Adipose tissue (tissue), 3 donors: ENCODE data around the gene HMGB3. TPM values are rescaled to one million over a fixed set of nuclear protein-coding genes. Genes with fewer than 3 reads are reported as not detected.
"Not testable (repeated sequence)": the region's sequence is repeated elsewhere in the genome, so short reads cannot be mapped to it uniquely, and the experiment has no call there.

Experiments
- H3K27ac ChIP-seq: one replicate; pipeline ENCODE4 v1.5.1; 2013; ENCODE audit warnings: low read depth, low read length
- whole genome bisulfite sequencing, 3 donors: extraction: QIAGEN DNeasy Blood & Tissue Kit; methylation state at CpG; one replicate each; pipeline ENCODE4 v1.1.7; 2013; 5-methylcytosine and 5-hydroxymethylcytosine counted together
- polyA plus RNA-seq, 3 donors: library from polyadenylated mRNA; stranded (reverse); fragments of 200-250 nt; gene quantifications; one replicate each; pipeline ENCODE4 v1.2.3, GENCODE V29; 2013
- donor health status: healthy with polysubstance abuse.
- donor health status: Bipolar disorder and iron deficiency.
- donor health status: healthy.

Gene HMGB3
- polyA plus RNA-seq = 1 to 10 TPM; 3.0 to 10.0 (median 8.3) TPM

DNA sequence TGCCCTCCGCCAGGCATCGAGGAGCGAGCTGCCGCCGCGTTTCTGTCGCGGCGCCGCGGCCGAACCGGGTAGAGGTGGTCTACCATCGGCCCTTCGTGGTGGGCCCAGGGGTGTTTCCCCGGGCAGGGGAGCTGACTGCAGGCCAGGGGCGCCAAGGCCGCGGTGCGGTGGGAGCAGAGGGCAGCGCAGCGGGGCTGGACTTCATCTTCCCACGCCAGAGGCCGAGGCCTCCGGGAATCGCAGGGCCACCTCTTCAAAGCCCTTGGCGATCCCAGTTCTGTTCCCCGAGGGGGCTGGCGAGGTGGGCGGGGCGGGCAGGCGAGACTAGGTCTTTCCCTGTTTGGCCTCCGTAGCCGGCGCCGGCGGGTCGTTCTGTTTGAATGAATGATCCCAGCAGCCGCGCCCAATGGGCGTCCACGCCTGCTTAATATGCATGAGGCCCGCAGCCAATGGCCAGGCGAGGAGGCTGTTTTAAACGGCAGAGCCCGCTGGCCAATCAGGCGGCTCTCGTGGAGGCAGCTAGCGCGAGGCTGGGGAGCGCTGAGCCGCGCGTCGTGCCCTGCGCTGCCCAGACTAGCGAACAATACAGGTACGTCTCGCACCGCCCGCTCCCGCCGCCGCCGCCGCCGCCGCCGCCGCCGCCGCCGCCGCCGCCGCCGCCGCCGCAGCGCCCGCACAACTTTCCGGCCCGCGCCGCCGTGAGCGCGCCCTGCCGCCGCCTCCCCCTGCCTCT lies at the start of gene HMGB3:
HMGB3 (plus strand) TSS at position 548 of the 733 bp plus-strand sequence. CDS start 2,265 bp downstream, outside the sequence.
- no peak within 1 kb of the TSS for H3K27ac ChIP-seq

DNA sequence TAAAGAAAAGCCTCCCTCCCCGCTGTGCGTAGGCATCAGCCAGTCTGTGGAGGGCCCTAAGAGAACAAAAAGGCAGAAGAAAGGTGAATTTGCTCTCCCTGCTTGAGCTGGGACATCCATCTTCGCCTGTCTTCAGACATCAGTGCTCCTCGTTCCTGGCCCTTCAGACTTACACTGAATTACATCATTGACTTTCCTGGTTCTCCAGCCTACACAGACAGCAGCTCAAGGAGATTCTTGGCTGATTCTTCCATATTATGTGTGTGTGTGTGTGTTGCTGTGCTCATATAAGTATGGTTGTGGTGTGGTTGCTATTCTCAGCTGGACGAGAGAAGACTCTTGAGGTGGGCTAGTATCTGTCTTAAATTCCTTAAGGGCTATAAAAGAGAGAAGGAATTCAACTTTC lies 49.2 kb upstream of the HMGB3 start:
- H3K27ac ChIP-seq = no peak overlapping the region

More for the DNA sequence above, at the start of gene HMGB3:
- 0 to 32% (median 1%) methylated on average over 24 to 77 of the region's 90 CpGs for WGBS, 3 donors

DNA sequence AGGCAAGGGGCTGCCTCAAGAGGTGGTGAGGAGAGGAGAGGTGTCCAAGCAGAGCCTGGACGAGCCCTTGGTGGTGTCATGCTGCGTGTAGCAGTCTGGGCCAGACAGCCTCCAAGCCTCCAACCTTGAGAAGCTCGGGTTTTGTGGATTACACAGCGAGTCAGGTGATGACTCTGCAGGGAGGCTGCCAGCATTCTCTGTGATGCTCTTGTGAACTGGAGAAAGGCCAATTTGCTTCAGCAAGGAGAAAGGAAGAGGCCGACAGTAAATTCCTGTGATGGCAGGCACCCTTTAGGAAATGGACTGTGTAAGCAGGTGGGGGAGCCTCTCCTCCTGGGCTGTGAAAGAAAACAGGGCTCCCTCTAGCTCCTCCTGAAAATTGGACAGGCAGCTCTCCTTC lies 48.7 kb upstream of the HMGB3 start:
- 16 to 37% (median 28%) methylated on average over 5 of the region's 5 CpGs for WGBS, 3 donors
- H3K27ac ChIP-seq = no peak overlapping the region

More for the DNA sequence above, 49.2 kb upstream of the HMGB3 start:
- 66 to 78% (median 72%) methylated on average over 5 of the region's 5 CpGs for WGBS, 3 donors

DNA sequence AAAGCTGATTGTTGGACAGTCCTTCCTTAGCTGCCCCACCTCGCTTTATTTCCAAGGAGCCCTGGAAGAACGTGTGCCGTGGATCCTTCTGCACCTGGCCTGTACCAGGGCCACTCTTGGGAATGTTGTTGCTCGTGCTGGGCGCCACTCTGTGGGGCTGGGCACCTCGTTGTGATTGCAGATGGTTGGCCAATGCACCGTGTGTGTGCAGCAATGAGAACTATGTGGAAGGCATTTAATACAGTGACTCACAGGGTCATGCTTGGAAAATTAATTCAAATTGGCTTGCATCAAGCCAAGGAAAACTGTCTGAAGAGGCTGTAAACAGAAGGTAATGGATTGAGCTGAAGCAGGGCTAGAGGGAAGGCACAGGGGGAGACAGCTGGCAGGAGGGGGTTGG lies 47.7 kb upstream of the HMGB3 start:
- no peak overlapping the region for H3K27ac ChIP-seq
- WGBS, 3 donors = 58 to 64% (median 59%) methylated on average over 7 of the region's 7 CpGs

DNA sequence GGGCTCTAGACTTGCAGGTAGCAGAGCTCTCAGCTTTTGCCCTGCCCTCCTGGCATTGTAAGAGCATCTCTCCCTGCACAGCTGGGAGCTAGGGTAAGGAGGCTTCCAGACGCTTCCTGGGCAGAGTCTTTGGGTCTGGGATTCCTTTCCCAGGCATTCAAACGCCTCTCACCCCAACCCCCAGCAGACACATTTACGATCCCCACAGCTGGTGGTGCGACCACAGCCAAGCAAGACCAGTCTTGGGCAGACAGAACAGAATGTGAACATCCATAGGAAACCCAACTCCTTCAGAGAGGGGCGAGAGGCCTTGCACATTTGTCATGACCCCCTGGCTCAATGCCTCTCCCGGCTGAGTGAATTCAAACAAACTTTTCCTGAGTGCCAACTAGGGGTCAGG lies 46.6 kb upstream of the HMGB3 start:
- 45 to 62% (median 45%) methylated on average over 6 of the region's 6 CpGs for WGBS, 3 donors
- no peak overlapping the region for H3K27ac ChIP-seq

DNA sequence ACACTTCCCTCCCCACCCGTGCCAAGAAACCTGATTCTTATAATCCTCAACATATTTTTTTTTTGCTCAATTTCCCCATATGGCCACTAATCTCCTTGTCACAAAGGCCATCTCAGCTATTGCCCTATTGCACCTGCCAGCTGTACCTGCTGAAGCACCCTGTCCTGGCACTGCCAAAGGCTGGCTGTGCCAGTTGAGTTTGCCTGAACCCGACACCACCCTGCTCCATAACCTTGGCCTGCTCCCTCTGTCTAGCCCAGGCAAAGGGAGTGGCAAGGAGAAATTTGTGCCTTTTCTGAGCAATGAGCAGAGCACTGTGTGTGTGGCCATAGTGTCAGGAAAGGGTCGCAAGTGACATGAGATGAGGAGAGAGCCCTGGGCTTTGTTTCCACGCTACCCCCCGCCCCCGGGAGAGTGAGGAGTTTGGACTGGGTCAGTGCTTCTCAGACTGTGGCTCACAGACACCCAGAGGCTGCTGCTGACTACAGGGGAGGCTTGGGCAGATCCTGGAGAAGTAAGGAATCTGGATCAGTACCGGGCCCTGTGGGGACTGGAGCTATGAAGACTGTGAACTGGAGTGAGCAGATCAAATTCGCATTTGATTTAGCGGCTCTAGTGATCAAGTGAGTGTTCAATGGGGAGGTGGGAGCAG lies 42.2 kb upstream of the HMGB3 start:
- H3K27ac ChIP-seq = no peak overlapping the region
- 74 to 82% (median 77%) methylated on average over 8 to 9 of the region's 9 CpGs for WGBS, 3 donors

DNA sequence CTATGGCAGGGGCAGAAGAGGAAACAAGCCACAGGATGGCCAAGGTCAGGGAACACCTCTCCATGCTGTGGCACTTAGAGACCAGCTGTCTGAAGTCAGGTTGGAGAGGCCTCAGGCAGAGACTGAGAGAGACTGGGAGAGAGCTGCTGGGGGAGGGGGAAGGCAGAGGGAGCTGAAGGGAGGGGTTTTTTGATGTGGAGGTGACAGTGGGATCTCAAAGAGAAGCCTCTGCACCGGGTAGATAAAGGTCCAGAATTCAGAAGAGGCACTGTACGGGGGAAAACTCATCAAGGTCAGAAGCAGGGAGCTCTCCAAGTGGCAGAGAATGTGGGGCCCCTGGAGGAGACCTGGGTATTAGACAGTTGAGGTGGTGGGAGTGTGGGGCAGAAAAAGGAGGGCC lies 41.6 kb upstream of the HMGB3 start:
- H3K27ac ChIP-seq = no peak overlapping the region
- WGBS, 3 donors = 43 to 56% (median 46%) methylated on average over 2 of the region's 2 CpGs

DNA sequence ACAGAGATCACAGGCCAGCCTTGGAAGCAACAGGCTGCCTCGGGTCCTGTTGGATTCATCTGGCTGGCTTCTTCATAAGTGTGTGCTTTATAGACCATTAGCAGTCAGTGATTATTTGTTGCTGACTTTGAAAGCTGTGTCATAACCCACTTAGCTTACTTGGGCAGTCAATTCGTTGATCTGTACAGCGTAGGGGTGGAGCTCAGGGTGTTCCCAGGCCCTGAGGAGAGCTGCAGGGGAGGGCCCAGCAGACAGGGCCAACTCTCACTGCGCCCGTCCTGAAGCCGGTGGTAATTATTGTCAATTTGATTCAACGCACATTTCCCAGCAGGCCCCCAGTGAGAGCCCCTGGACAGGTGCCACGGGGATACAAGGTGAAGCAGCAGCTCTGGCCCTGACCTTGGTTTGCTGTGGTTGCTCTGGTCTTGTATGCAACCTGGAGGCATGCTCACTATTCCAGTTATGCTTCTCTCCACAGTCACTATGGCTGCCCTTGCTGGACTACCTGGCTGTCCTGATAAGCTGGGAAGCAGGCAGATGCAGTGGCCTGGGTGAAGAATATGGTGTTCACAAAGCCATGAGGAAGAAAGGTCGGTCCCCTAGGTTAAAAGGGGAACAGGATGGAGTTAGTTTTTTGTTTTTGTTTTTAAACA lies 40.1 kb upstream of the HMGB3 start:
- H3K27ac ChIP-seq = no peak overlapping the region
- WGBS, 3 donors = 35 to 60% (median 57%) methylated on average over 9 of the region's 9 CpGs

DNA sequence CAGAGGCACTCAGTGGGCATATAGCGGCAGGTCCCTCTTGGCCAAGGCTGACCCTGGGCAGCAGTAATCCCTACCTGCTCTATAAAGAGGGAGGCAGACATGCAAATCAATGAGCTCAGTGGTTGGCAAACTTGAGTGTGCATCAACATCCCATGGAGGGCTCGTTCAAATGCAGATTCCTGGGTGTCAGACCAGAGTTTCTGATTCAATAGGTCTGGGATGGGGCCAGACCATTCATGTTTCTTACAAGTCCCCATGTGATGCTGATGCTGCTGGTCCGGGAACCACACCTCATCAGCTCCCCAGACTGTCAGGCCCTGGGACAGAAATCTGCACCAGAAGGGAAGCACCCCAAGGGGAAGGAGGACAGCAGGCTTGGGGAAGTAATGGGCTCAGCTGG lies 38.9 kb upstream of the HMGB3 start:
- 65 to 90% (median 75%) methylated on average over 3 of the region's 3 CpGs for WGBS, 3 donors
- H3K27ac ChIP-seq = no peak overlapping the region

DNA sequence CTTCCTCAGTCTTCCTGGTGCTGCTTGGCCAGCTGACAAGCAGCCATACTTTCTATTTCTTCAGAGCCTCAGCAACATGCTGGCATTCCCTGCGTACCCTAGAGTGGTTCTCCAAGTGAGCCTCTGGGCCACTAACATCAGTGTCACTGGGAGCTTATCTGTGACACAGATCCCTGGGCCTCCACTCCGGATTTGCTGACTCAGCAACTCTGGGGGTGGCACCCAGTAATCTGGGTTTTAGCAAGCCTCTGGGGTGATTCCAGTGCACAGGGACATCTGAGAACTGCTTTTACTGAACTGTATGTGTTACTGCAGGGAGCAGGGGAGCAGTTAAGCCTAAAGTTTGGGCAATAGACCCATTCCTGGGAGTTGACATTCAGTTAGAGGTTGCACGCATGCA lies 28.2 kb upstream of the HMGB3 start:
- no peak overlapping the region for H3K27ac ChIP-seq
- WGBS, 3 donors = 76 to 88% (median 86%) methylated on average over 3 of the region's 3 CpGs

DNA sequence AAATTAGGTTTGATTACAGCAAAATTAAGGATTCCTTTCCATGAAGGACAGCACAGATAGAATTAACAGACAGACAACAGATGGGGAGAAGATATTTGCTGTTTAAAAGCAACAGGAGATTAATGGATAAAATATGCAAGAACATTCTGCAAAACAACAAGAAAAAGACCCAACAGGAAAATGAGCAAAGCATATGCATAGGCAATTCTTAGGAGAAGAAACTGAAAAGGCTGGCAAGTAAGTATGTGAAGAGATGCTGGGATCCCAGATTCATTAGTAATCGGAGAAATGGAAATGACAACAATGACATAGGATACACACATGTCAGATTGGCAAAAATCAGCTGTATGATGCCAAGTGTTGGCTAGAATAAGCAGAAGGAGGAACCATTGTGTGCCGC lies 27.5 kb upstream of the HMGB3 start:
- H3K27ac ChIP-seq = no peak overlapping the region
- 88 to 93% (median 92%) methylated on average over 2 of the region's 2 CpGs for WGBS, 3 donors

DNA sequence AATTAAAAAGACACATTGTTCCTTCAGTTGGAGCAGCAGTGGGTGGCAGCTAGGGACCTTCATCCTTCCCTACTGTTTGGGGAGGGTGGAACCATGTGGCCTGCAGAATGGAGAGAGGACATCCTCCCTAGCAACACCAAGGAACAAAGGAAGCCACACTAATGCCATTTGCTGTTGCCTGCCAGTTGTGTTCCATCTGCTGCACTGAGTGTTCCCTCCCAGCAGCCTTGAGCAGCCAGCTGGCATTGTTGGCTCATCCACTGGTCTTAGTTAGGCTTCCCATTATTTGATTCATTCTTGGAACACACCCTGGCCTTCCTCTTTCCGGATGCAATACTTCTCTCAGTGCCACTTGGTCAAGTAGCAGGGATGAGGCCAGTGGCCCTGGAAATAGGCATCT lies 25.0 kb upstream of the HMGB3 start:
- no peak overlapping the region for H3K27ac ChIP-seq
- 56 to 75% (median 75%) methylated on average over 1 of the region's 1 CpG for WGBS, 3 donors

DNA sequence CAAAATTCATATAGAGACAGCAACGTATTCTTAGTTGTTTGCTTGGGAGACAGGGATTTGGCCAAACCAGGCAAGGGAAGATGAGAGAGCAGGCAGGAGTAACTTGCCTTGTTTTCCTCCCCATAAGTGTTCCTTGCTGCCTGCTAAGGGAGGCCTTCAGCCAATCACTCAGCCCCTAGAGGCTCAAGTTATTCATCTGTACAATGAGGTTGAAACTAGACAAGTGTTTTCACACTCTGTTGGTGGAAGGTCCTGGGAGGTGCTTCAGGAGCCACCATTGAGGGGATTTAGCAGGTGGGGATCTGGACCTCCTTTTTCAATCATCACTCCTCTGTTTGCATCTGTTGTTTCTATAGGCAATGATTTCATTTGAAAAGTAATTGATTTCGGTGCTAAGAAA lies 23.6 kb upstream of the HMGB3 start:
- H3K27ac ChIP-seq = no peak overlapping the region
- 63 to 80% (median 69%) methylated on average over 2 of the region's 2 CpGs for WGBS, 3 donors

DNA sequence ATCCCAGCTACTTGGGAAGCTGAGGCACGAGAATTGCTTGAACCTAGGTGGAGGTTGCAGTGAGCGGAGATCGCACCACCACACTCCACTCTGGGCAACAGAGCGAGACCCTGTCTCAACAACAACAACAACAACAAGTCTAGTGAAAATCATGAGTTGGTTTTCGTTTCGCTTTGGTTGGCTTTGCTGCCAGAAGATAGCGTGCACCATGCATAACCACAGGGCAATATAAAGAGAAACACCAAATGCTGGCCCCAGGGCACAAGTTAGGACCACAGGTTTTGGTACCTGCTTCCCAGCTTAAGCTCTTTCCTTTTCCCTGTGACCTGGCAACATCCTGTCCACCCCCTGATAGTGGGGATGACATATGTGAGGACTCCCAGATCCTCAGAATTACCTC lies 21.5 kb upstream of the HMGB3 start:
- WGBS, 3 donors = 85 to 99% (median 92%) methylated on average over 7 of the region's 7 CpGs
- no peak overlapping the region for H3K27ac ChIP-seq

DNA sequence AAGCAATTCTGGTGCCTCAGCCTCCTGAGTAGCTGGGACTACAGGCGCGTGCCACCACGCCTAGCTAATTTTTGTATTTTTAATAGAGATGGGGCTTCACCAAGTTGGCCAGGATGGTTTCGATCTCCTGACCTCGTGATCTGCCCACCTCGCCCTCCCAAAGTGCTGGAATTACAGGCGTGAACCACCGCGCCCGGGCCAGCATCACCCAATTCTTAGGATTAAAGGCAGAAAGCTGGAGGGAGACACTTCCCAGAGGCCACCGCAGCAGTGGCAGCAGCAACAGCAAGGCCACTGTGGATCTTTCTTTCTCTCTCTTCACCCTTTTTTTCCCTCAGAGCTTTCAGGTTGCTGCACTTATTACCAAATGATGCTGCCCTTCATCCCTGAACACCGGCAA lies 18.7 kb upstream of the HMGB3 start:
- H3K27ac ChIP-seq = not testable (repeated sequence)
- 89 to 97% (median 95%) methylated on average over 12 of the region's 12 CpGs for WGBS, 3 donors

DNA sequence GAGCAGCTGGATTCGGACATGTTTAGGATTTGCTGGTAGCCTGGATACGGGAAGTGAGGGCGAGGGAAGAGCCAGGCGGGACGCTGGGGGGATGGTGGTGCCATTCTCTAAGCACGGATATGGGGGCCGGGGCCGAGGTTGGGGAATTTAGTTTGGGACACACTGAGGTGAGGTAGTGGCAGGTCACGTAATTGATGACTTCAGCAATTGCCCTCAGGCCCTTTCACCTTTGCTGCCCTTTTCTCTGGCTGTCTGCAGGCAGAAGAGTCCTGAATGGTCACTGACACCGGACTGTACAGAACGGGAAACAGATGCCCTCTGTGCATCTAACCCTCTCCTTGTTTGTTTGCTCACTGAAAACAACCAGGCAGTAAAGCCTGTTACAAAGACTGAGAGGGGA lies 16.9 kb upstream of the HMGB3 start:
- no peak overlapping the region for H3K27ac ChIP-seq

DNA sequence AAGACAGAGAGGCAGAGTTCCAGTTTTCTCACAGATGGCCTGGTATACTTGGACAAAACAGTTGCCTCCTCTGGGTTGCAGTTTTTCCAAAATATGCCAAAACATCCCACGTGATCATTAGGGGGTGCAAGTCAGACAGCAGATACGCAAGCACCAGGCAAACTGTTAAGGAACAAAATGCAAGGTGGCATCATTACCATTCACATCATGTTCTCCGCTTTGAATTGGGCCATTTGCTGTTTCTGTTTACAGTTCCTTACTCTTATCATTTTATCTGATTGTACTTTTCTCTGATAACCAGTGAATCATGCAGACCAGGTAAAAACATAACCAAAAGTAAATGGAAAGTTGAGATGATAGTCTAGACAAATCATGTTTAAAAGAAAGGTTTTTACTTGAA lies 16.4 kb upstream of the HMGB3 start:
- WGBS, 3 donors = 62 to 81% (median 66%) methylated on average over 3 of the region's 3 CpGs
- no peak overlapping the region for H3K27ac ChIP-seq

More for the DNA sequence above, 16.9 kb upstream of the HMGB3 start:
- 45 to 51% (median 50%) methylated on average over 10 to 11 of the region's 11 CpGs for WGBS, 3 donors

DNA sequence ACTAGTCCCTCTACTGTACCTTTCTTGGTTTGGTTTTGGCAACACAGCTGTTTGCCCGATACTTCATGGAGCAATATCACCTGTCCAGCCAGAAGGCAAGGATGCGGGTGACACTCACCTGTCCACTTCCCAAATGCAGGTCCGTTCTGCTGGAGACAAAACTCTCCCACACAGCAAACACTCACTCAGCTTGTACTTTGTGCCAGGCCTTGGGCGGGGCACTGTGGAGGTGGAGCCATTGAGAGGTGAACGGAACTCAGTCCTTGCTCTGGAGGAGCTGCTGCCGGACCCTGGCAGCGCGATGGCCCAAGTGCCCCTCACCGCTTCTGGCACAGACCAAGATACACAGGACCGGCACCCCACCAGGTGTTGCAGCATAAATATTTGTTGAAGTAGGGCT lies 15.3 kb upstream of the HMGB3 start:
- no peak overlapping the region for H3K27ac ChIP-seq
- WGBS, 3 donors = 71 to 92% (median 84%) methylated on average over 10 of the region's 10 CpGs

DNA sequence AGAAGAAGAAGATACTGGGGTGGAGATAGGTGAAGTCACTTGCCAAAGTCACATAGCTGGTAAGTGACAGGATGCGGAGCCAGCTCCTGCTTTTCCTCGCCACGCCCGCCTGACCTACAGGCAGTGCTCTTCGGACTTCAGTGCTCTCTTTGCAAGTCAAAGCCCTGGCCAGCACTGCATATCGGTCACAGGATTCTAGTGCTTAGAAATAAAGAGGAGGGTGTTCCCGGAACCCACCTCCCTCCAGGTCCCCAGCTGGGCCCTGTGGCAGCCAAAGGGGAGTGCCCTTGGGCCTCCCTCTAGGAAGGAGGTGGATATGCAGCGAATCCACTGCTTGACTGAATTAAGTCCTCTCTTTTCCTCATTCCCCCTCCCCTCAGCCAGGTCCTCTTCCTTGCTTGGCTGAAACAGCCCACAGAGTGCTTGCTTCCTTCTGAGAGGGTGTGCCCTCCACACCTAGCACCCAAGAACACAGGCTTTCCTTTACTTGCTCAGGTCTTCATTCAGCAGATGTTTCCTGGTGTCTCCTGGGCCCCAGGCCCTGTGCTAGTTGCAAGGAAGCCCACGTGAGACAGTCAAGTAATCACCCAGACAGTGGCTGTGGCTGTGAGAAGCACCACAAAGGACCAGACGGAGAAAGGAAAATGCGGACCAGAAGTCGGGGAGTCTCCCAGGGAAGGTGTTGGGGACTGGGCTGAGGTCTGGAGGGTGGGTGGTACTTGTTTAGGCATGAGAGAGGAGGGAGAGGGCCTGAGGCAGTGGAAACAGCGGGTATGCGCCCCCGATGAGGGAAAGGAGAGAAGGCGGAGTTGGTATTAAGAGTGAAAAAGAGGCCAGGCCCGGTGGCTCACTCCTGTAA lies 14.0 kb upstream of the HMGB3 start:
- H3K27ac ChIP-seq = no peak overlapping the region
- 73 to 86% (median 81%) methylated on average over 13 to 17 of the region's 17 CpGs for WGBS, 3 donors
